Colon (tissue), 2 donors: ENCODE data around the gene MTAP.

ENCODE experiments used
- FAIRE-seq: peaks from 2 replicates; lab custom pipeline; 2012; peaks lifted over from hg19 to GRCh38; lab: Jason Lieb, UNC
- donor health status: control.
- donor health status: control.

The MTAP gene

GRCh38 chr9:21853414-21853813 is 51.0 kb downstream of the MTAP start:
- FAIRE-seq, result no peak

- no peak for FAIRE-seq
Observed at GRCh38 chr9:21854119-21854518, 51.7 kb downstream of the MTAP start.

- no peak for FAIRE-seq
Observed at GRCh38 chr9:21854594-21854993, 52.2 kb downstream of the MTAP start.

GRCh38 chr9:21856301-21857094 is 54.1 kb downstream of the MTAP start:
- FAIRE-seq, result no peak

GRCh38 chr9:21862871-21863270 is 60.4 kb downstream of the MTAP start:
- FAIRE-seq, result no peak

- no peak for FAIRE-seq
Observed at GRCh38 chr9:21864505-21864904, 62.1 kb downstream of the MTAP start.

- no peak for FAIRE-seq
Observed at GRCh38 chr9:21866302-21866701, 63.9 kb downstream of the MTAP start.

GRCh38 chr9:21871256-21871975 is 69.0 kb downstream of the MTAP start:
- FAIRE-seq, result no peak

GRCh38 chr9:21872696-21873095 is 70.3 kb downstream of the MTAP start:
- FAIRE-seq, result no peak

- FAIRE-seq, result no peak
Observed at GRCh38 chr9:21873540-21874221, 71.2 kb downstream of the MTAP start.

GRCh38 chr9:21875893-21876292 is 73.5 kb downstream of the MTAP start:
- FAIRE-seq, result peak; percentile 14

GRCh38 chr9:21883642-21884041 is 81.2 kb downstream of the MTAP start:
- no peak for FAIRE-seq

GRCh38 chr9:21889673-21890072 is 87.2 kb downstream of the MTAP start:
- FAIRE-seq, result peak; percentile 10

- FAIRE-seq, result no peak
Observed at GRCh38 chr9:21890696-21891095, 88.3 kb downstream of the MTAP start.

GRCh38 chr9:21901546-21901945 is 99.1 kb downstream of the MTAP start:
- FAIRE-seq, result no peak

- no peak for FAIRE-seq
Observed at GRCh38 chr9:21902136-21902535, 99.7 kb downstream of the MTAP start.

- FAIRE-seq, result no peak
Observed at GRCh38 chr9:21903380-21903965, 101.0 kb downstream of the MTAP start.

- FAIRE-seq, result no peak
Observed at GRCh38 chr9:21904371-21904770, 101.9 kb downstream of the MTAP start.

- no peak for FAIRE-seq
Observed at GRCh38 chr9:21904776-21905175, 102.3 kb downstream of the MTAP start.

- no peak for FAIRE-seq
Observed at GRCh38 chr9:21906213-21906612, 103.8 kb downstream of the MTAP start.

- FAIRE-seq, result no peak
Observed at GRCh38 chr9:21906881-21907280, 104.4 kb downstream of the MTAP start.
